Sigmoid colon (tissue), 4 donors: ENCODE measurements around the gene SCAI.

Experiments used
- EP300 ChIP-seq, 4 donors: sonication (generic); formaldehyde crosslinking; IDR thresholded peaks; one replicate each; pipeline ENCODE4 v1.6.1; 2017; ENCODE audit warnings: antibody characterized with exemption in 4 of 4
- POLR2A ChIP-seq, 2 donors: fragments of 450-650 bp; IDR thresholded peaks; one replicate each; pipeline ENCODE4 v1.6.1; 2016; ENCODE audit warnings: antibody characterized with exemption in 2 of 2, mild to moderate bottlenecking in 2 of 2, moderate library complexity in 2 of 2
- POLR2AphosphoS5 ChIP-seq, 4 donors: sonication (generic); formaldehyde crosslinking; IDR thresholded peaks; one replicate each; pipeline ENCODE4 v1.6.1; 2017; ENCODE audit warnings: antibody characterized with exemption in 4 of 4
- TF ChIP-seq, protein P1 (sequence below), 4 experiments: fragments of 450-650 bp in 3 of 4; fragments of 200-600 bp in 1 of 4; IDR thresholded peaks; one replicate each; pipeline ENCODE4 v1.5.1; 2016 to 2019; ENCODE audit warnings: antibody characterized with exemption in 4 of 4, mild to moderate bottlenecking in 3 of 4, moderate library complexity in 2 of 4

DNA sequence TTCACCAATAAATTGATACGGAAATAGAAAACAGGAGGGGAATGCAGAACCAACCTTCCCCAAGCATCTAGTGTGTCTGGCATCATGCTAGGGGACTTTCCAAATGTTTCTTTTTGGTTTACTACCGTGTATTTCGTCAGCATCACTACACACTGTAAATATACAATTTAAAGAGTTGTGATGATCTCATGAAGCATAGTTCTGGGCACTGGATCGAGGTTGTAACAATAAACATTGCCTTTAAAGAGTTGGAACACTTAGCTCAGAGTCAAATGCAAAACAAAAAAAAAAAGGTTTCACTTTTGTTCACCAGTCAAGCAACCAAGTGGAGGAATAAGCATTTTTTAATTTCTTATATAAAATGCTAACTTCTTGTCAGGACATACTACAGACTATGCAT is 2.9 kb upstream of the SCAI start:
- TF ChIP-seq POLR2AphosphoS5 (IDR thresholded peaks at IDR 0.05) (peak in 3 of 4 donors; percentile 10 to 46 (median 35)), POLR2A (IDR thresholded peaks at IDR 0.05) (no peak), EP300 (IDR thresholded peaks at IDR 0.05) (peak in 2 of 4 donors; percentile 13 to 62)
- TF ChIP-seq, protein P1, sequence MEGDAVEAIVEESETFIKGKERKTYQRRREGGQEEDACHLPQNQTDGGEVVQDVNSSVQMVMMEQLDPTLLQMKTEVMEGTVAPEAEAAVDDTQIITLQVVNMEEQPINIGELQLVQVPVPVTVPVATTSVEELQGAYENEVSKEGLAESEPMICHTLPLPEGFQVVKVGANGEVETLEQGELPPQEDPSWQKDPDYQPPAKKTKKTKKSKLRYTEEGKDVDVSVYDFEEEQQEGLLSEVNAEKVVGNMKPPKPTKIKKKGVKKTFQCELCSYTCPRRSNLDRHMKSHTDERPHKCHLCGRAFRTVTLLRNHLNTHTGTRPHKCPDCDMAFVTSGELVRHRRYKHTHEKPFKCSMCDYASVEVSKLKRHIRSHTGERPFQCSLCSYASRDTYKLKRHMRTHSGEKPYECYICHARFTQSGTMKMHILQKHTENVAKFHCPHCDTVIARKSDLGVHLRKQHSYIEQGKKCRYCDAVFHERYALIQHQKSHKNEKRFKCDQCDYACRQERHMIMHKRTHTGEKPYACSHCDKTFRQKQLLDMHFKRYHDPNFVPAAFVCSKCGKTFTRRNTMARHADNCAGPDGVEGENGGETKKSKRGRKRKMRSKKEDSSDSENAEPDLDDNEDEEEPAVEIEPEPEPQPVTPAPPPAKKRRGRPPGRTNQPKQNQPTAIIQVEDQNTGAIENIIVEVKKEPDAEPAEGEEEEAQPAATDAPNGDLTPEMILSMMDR (IDR thresholded peaks at IDR 0.05), result no peak
